Measurements from ENCODE around the gene TPSG1.

Gene TPSG1

GRCh38 chr16:1172651-1173050 is 52.4 kb downstream of the TPSG1 start:
- Histone ChIP-seq H3K9ac (ENCODE audit: low read length) (no peak overlapping the region), H3K4me2 (ENCODE audit: low read length) (no peak overlapping the region), H3K4me3 (ENCODE audit: low read depth, low read length, poor library complexity, severe bottlenecking) (no peak overlapping the region), H3F3A (ENCODE audit: insufficient read depth, low read length) (no peaks in the 10 kb centered on the region), H3K27me3 (ENCODE audit: insufficient read depth, low read length) (0 out of 2 replicates have a peak, but pooled peaks cover 3% of the 10 kb centered on the region), H3K79me2 (ENCODE audit: insufficient read depth, low read length) (no peaks in the 10 kb centered on the region), H3K36me3 (ENCODE audit: insufficient read depth, low read length) (no peaks in the 10 kb centered on the region), H3K9me2 (ENCODE audit: low read depth, low read length) (no peaks in the 10 kb centered on the region), H2AFZ (ENCODE audit: low read length) (no peak overlapping the region), H4K20me1 (ENCODE audit: insufficient read depth, low read length) (no peaks in the 10 kb centered on the region), H3K4me1 (ENCODE audit: insufficient read depth, low read length, severe bottlenecking) (no peaks in the 10 kb centered on the region), H3K9me3 (ENCODE audit: low read length) (no peaks in the 10 kb centered on the region), H3K27ac (ENCODE audit: low read depth, low read length, poor library complexity, severe bottlenecking) (no peak overlapping the region)
- TF ChIP-seq EZH2 (IDR thresholded peaks at IDR 0.05; ENCODE audit: borderline replicate concordance, low read length) (no peak), CTCF (IDR thresholded peaks at IDR 0.05; ENCODE audit: low read length) (no peak)

GRCh38 chr16:1171854-1172428 is 53.1 kb downstream of the TPSG1 start:
- no peaks in the 10 kb centered on the region for H3K79me2 ChIP-seq (ENCODE audit: insufficient read depth, low read length)
- no peaks in the 10 kb centered on the region for H4K20me1 ChIP-seq (ENCODE audit: insufficient read depth, low read length)
- no peaks in the 10 kb centered on the region for H3K36me3 ChIP-seq (ENCODE audit: insufficient read depth, low read length)
- H3F3A ChIP-seq (ENCODE audit: insufficient read depth, low read length): no peaks in the 10 kb centered on the region
- no peaks in the 10 kb centered on the region for H3K4me1 ChIP-seq (ENCODE audit: insufficient read depth, low read length, severe bottlenecking)
- H3K4me2 ChIP-seq (ENCODE audit: low read length): no peak overlapping the region
- no peaks in the 10 kb centered on the region for H3K9me3 ChIP-seq (ENCODE audit: low read length)
- no peak overlapping the region for H3K9ac ChIP-seq (ENCODE audit: low read length)
- no peak overlapping the region for H3K27ac ChIP-seq (ENCODE audit: low read depth, low read length, poor library complexity, severe bottlenecking)
- TF ChIP-seq EZH2 (IDR thresholded peaks at IDR 0.05; ENCODE audit: borderline replicate concordance, low read length): no peak
- no peak for TF ChIP-seq CTCF (IDR thresholded peaks at IDR 0.05; ENCODE audit: low read length)
- 0 out of 2 replicates have a peak, but pooled peaks cover 3% of the 10 kb centered on the region for H3K27me3 ChIP-seq (ENCODE audit: insufficient read depth, low read length)
- H2AFZ ChIP-seq (ENCODE audit: low read length): no peak overlapping the region
- H3K9me2 ChIP-seq (ENCODE audit: low read depth, low read length): no peaks in the 10 kb centered on the region
- H3K4me3 ChIP-seq (ENCODE audit: low read depth, low read length, poor library complexity, severe bottlenecking): no peak overlapping the region
